NCI-H1417 treated with DMSO at 0.1 percent for 48 hours (cell line): ENCODE data around the gene TPI1.

Source experiments
- DNase-seq: peaks from one replicate; lab custom pipeline; 2025; lab: John Stamatoyannopoulos, UW

TPI1 gene

DNA sequence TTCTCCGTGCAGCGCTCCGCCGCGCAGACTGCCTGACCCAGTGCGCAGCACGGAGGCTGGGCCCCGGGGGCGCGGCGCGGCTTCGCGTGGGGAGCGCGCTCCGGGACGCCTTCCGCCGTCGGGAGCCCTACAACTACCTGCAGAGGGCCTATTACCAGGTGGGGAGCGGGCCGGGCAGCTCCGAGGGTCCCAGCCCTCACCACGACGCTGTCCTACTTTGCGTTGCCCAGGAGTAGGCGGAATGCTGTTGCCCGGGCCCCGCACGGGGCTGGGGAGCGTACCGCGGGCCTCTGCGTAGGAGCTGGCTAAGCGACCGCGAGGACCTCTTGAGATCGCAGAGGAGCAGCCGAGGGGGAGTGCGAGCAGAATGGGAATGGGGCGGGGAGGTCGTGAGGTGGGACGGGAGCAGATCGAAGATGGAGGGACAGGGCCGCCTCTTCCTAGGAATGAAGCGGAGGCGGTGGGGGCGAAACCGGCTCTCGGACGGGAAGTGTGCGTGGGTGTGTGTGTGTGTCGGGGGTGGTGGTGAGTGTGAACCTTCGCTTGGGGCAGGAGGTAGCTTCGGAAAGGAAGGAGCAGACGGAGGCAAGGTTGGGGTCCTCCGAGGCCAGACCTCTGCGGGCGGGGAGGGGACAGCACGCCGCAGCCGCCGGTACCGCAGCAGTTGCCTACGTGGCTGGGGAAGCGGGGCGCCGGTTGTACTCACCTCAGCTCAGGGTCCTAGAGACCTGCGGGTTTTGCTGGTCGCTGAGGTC, 38.4 kb upstream of the TPI1 start:
- no peak for DNase-seq

DNA sequence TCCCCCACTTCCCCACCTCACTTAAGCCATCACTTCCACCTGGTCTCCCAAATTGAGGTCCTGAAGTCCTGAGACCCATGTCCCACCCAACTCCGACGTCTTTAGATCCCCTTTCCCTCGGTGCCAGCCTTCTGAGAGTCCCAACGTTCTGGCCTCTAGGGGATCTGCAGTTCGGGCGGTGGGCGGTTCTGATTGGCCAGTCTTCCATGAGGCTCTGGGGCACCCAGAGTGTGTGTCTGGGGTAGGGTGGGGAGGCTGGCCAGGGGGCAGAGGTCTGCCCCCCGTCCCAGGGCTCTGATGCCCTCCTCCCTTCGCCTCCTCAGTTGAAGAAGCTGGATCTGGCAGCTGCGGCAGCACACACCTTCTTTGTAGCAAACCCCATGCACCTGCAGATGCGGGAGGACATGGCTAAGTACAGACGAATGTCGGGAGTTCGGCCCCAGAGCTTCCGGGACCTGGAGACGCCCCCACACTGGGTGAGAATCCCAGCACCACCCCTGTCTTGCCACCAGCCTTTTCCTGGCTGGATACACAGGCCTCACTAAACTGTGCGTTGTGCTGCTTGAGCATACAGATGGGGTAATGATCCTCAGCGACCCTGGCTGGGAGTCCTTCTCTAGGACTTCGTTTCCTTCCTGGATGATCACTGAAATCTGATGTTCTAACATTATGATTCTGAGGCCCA, 37.7 kb upstream of the TPI1 start:
- DNase-seq: no peak

DNA sequence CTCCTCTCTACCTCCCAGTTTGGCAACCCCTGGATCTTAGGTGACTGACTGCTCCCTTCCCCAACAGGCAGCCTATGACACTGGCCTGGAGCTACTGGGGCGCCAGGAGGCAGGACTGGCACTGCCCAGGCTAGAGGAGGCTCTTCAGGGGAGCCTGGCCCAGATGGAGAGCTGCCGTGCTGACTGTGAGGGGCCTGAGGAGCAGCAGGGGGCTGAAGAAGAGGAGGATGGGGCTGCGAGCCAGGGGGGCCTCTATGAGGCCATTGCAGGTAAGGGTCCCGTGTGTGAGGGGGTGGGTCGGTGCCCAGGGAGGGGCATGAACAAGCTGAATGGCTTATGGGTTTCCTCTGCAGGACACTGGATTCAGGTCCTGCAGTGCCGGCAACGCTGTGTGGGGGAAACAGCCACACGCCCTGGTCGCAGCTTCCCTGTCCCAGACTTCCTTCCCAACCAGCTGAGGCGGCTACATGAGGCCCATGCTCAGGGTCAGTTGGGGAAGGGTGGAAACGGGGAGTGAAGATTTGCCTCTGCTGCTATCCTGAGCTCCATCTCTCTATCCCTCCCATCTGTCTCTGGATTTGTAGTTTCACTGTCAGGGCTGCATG, 36.9 kb upstream of the TPI1 start:
- no peak for DNase-seq

DNA sequence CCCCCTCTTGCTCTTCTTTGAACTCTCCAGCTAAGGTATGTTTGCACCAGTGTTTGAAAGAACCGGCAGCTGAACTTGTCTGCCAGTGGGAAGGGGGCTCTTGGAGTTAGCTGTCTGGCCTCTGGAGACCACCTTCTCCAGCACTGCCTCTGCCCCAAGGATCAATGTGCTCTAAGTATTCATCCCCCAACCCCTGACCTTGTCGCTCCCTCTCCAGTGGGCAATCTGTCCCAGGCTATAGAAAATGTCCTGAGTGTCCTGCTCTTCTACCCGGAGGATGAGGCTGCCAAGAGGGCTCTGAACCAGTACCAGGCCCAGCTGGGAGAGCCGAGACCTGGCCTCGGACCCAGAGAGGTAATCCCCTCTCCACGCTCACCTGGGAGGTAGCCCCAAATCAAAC, 36.3 kb upstream of the TPI1 start:
- DNase-seq: no peak

DNA sequence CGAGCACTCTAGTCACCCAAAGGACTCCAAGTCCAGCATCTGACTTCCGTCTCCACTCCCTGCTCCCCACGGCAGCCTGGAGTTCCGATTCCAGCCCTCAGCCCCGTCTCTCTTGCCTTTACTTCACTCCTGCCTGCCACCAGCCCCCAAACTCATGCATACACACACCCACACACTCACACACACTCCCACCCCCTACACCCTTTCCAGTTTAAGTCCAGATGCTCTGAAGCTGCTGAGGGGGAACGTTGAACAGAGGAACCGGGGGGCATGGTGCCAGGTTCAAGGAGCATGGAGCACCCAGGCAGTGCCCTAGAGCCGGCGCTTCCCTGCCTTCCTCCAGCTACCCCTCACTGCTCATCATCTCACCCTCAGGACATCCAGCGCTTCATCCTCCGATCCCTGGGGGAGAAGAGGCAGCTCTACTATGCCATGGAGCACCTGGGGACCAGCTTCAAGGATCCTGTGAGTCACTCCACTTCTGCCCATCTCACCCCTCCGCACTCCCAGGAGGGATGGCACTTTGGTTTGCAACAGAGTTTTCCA, 35.8 kb upstream of the TPI1 start:
- DNase-seq: no peak

DNA sequence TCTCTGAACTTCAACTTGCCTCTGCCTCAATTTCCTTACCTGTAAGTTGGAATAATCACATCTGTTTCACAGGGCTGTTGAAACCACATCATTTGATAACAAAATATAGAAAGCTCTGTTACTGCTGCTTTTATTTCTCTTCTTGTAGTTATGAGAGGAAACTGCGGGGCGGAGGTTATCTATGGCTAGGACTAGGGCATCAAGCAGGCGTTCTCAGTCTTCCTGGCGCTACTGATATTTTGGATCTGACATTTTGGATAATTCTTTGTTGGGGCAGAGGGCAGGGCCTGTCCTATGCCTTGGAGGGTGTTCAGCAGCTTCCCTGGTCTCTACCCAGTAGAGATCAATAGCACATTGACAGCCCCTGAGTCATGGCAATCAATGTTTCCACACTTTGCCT, 35.2 kb upstream of the TPI1 start:
- no peak for DNase-seq

DNA sequence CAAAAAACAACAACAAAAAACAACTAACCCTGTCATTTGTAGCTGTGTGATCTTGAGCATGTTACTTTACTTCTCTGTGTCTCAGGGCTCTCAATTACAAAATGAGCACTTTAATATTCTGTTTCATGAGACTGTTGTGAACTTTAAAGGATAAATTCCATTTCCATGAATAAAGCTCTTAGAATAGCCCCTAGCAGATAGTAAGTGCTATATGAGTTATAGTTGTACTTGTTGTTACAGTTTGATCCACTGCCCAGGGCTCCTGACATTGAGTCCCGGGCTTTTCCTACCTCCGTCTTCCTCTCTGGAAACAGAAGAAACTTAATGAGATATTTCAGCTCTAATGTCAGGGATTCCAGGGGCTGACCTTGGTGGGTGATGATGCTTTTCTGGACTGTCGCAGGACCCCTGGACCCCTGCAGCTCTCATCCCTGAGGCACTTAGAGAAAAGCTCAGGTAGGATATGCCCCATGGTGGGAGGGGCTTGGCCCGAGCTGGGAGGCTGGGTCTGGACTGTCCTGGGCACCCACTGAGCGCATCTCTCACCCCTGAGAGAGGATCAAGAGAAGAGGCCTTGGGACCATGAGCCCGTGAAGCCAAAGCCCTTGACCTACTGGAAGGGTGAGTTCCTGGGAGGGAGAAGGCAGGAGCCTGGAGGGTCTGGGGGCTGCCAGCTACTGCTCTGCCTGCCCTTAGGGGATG, 34.0 kb upstream of the TPI1 start:
- DNase-seq: no peak

DNA sequence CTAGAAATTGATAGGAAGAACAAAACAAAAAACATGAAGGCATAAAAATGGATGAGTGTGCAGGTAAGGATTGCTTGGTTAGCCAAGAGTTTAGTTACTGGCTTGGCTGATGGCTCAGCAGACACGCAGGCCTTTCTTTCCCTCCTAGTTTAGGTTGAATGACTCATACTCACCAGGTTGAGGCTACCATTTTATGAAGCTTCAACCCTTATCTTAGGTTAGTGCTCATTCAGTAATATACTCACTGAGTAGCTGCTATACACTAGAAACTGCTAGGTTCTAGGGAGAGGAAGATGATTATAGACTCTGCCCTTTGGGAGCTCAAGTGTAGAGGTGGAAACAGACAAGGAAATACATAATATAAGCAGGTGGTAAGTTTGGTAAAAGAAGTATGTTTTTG, 33.1 kb upstream of the TPI1 start:
- DNase-seq: no peak

DNA sequence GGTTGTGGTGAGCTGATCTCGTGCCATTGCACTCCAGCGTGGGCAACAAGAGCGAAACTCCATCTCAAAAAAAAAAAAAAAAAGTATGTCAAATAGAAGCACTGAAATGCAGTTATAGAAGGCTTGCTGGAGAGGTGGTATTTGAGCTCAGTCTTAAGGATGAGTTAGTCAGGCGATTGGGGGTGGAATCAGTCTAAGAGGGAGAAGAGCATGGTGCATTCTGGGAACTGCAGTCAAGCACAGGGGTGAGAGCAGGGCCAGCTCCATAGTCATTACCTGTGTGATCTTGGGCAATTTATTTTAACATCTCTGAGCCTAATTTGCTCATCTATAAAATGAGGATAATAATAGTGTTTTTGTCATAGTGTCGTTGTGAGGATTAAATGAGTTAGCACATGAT, 32.5 kb upstream of the TPI1 start:
- DNase-seq: no peak

DNA sequence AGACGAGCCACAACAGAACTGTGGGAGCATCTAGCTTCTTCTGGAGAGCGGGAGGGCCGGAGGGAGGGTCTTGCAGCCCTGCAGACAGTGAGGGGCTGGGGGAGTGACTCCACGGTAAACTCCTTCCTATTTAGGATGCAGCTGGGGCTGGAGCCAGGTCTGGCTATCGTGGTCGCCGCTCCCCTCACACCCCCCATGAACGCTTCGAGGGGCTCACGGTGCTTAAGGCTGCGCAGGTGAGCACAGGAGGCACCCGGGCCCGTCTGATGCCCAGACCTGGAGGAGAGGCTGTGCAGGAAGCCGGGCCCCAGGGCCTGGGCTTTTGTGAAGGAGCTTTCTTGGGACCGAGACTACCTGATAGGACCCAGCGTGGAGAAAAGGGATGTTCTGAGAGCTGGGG, 30.5 kb upstream of the TPI1 start:
- no peak for DNase-seq

DNA sequence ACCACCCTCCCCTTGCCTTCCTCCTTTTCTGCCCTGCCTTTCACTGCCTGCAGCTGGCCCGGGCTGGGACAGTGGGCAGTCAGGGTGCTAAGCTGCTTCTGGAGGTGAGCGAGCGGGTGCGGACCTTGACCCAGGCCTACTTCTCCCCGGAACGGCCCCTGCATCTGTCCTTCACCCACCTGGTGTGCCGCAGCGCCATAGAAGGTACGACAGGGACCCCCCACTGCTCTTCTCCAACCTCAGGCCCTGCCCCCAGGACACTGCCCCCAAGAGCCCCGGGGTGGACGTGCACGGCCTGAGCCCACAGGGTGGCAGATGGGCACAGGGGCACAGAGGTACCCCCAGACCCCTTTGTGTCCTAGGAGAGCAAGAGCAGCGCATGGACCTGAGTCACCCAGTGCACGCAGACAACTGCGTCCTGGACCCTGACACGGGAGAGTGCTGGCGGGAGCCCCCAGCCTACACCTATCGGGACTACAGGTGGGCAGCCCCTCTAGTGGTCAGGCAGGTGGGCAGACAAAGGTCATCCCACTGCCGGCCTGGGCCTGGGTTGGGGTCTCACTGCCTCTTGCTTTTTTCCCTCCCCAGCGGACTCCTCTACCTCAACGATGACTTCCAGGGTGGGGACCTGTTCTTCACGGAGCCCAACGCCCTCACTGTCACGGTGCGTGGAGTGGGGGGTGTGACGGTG, 29.8 kb upstream of the TPI1 start:
- no peak for DNase-seq

DNA sequence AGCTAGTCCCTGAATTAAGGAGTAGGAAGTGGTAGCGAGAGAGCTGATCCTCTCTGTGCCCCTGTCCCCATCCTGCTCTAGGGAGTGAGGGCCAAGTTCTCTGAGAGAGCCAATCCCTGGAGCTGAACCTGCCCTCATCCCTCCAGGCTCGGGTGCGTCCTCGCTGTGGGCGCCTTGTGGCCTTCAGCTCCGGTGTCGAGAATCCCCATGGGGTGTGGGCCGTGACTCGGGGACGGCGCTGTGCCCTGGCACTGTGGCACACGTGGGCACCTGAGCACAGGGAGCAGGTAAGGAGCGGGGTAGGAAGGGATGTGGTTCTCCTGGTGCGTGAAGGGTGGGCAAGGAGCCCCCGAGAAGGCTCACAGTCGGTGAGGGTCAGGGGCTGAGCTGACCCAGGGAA, 28.5 kb upstream of the TPI1 start:
- no peak for DNase-seq

DNA sequence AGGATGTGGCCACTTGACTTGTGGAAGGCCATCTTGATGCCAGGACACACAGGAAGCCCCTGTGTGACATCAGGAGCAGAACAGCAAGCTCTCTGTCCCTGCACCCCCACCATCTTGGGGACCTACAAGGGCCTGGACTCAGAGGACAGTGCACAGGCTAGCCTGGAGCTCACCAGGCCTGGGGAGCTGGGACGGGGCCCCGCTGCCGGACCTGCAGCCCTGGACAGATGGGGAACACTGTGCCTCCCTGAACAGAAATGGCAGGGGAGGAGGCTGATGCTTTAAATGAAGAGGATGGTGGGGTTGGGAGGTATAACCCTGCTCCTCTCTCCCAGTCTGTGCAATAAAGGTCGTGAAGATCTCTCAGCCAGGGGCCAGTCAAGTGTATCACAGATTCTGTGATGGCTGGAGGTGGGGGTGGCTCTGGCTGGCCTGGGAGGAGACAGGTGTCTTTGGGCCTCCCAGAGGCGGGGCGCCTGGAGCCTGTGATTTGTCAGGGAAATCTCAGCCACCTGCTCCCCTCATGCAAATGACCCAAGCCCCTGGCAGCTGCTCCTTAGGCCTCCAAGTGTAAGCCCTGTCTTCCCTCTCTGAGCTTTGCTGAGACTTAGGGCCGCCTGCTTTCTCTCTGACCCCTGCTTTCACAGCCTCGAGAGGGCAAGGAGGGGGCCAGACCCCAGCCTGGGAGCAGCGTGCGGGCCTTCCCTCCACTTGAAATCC, 27.7 kb upstream of the TPI1 start:
- DNase-seq: no peak

DNA sequence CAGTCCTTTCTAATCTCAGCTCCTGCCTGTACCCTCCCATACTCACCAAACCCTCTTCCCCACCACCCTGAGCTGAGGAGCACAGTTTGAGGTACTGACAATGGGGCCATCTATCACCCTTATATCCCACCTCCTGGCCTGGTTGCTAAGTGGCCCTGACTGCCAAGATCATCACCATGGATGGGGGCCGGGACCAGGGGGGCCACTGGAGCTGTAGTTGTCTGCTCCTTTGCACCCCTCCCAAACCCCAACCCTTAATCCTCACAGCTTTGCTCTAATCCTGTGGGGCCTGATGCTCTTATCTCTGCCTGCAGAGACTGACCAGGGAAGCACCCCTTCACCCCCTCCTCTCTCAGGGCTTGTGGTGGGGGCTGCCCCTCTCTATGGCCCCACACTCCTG, 27.0 kb upstream of the TPI1 start:
- no peak for DNase-seq

DNA sequence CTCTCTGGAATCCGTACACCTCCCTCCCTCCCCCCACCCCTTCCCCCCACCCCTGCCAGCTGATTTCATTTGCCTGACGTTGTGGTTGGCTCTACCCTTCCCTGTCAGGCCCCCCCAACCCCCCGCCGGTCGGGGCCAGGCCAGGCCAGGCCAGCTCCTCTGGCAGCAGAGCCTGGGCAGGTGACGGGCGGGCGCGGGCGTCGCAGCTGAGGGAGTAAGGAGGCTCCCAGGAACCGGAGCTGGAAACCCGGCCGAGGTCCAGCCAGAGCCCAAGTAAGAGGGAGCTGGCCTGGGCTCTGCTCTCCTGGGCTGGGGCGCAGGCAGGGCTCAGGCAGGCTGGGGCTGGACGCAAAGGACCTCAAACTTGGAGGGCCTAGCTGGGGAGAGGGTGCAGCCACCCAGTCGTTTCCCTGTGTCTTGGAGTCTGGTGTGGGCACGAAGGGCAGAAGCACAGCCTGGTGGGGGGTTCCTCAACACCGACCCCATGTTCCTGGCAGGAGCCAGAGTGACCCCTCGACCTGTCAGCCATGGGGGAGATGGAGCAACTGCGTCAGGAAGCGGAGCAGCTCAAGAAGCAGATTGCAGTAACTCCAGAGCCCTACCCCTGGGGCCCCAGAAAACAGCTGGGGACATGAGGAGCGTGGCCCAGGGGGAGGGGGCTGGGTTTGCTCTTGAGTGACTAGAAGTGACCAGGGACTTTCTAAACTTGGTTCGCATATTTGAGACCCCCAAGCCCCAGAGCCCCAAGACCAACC, 26.4 kb upstream of the TPI1 start, which contains the start of gene GNB3:
Gene GNB3 (plus strand): TSS at position 165 of the 755 bp plus-strand sequence. CDS start 363 bp downstream, at position 528.
- no peak for DNase-seq

DNA sequence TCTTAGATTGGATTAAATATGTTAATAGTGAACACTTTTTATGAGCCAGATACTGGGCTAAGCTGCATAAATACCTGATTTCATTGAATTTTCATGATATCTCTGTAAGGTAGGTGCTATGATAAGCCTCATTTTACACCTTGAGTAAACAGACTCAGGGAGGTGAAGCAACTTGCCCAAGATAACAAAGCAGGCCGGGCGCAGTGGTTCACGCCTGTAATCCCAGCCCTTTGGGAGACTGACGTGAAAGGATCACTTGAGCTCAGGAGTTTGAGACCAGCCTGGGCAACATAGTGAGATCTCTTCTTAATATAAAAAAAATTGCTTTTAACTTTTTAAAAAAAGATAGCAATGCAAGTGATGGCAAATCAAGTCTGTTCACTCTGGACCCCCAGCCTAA, 25.3 kb upstream of the TPI1 start:
- DNase-seq: no peak

DNA sequence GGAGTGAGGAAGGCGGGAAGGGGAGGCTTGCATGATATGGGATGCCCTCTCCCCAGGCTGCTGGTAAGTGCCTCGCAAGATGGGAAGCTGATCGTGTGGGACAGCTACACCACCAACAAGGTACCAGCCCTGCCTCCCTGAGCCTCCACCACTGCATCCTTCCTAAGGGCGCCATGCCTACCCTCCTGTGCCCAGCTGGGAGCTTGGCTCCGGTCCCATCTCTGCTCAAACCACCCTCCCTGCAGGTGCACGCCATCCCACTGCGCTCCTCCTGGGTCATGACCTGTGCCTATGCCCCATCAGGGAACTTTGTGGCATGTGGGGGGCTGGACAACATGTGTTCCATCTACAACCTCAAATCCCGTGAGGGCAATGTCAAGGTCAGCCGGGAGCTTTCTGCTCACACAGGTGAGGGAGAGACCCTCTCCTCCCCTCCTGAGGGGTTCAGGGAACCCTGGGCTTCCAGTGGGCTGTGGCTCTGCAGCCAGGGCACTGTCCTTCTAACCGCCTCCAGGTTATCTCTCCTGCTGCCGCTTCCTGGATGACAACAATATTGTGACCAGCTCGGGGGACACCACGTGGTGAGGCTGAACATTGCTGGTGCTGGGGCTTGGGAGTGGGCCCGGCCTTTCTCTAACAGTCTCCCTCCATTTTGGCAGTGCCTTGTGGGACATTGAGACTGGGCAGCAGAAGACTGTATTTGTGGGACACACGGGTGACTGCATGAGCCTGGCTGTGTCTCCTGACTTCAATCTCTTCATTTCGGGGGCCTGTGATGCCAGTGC, 24.0 kb upstream of the TPI1 start:
- DNase-seq: no peak

DNA sequence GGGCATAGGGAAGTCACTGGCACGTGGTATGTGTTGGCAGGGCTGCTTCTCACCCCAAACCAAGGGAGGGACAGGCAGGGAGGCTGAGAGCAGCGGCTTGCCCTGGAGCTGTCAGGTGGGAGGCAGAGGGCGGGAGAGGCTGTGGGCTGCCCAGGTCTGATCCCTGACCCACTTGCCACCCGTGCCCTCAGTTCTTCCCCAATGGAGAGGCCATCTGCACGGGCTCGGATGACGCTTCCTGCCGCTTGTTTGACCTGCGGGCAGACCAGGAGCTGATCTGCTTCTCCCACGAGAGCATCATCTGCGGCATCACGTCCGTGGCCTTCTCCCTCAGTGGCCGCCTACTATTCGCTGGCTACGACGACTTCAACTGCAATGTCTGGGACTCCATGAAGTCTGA, 21.9 kb upstream of the TPI1 start:
- no peak for DNase-seq

DNA sequence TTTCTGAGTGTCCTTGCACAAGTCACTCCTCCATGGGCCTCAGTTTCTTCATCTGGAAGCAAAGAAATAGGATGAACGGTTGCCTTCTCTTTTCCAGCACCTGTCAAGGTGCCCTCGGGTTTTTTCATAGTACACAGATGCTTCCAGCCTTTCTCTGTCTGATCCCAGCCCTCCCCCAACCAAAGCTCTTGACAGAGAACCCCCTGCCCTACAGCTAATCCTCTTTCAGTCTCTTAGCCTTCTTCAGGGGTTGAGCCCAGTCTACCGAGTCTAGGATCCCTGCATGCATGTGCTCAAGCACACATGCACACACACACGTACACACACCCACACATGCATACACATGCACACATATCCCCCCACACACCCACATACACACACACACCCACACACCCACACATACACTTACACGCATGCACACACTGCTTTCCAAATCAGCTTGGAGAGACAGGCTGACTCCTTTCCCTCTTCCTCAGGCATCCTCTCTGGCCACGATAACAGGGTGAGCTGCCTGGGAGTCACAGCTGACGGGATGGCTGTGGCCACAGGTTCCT, 20.9 kb upstream of the TPI1 start:
- no peak for DNase-seq
